Esophagus squamous epithelium (tissue), 4 donors: ENCODE measurements around the gene VAV2.

Experiments used
- CTCF ChIP-seq, 6 experiments: fragments of 450-650 bp in 4 of 6; fragments of 200-600 bp in 2 of 6; sonication (generic) in 2 of 6; IDR thresholded peaks; one replicate each; pipeline ENCODE4 v1.5.1; 2016 to 2019; ENCODE audit warnings: antibody characterized with exemption in 6 of 6, mild to moderate bottlenecking in 4 of 6, moderate library complexity in 4 of 6
- POLR2A ChIP-seq, 4 donors: fragments of 450-650 bp; IDR thresholded peaks; one replicate each; pipeline ENCODE4 v1.6.1; 2017; ENCODE audit warnings: antibody characterized with exemption in 4 of 4, mild to moderate bottlenecking in 4 of 4, moderate library complexity in 3 of 4

- TF ChIP-seq POLR2A (IDR thresholded peaks at IDR 0.05) (no peak), CTCF (IDR thresholded peaks at IDR 0.05) (no peak)
Observed at GRCh38 chr9:133841167-133841812, 150.8 kb downstream of the VAV2 start.
